COLO668 (cell line): ENCODE results near the gene IRX2.

ENCODE experiments used
- DNase-seq: peaks from one replicate; lab custom pipeline; 2025; ENCODE audit not compliant: unreplicated experiment; lab: John Stamatoyannopoulos, UW

IRX2 gene

DNA sequence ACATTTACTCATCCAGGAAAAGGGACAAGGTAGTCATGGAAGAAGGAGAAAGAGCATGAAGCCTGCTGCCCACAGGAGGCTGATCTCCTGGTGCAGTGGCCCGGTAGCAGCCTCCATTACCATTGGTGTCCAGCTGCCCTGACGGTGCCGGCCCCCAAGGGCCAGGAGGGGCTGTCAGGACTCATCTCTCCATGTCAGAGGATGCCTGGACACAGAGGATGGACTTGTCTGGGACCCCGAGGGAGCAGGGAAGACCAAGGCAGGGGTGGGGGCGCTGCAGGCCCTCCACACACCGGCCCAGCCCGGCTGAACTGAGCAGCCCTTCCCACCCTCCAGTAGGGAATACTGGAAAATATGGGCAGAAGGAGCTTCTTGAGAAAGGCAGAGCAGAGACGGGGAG, 52.2 kb downstream of the IRX2 start:
- DNase-seq = no peak

DNA sequence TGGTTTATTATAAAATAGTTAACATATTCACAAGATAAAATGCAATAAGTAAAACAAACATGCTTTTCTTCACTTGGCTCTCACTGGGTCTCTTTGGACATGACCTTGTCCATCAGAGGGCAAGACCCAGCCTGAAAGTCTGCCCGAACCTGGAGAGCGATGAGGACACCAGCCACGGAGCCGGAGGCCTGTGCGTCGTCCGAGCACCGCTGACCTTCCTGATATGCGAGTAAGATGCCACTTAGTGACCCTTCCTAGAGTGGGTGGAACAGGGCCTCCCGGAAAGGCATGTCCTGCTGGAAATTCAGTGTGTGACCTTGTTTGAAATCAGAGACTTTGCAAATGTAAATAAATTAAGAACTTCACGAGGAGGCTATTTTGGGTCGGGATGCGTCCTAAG, 52.9 kb downstream of the IRX2 start:
- DNase-seq = no peak

DNA sequence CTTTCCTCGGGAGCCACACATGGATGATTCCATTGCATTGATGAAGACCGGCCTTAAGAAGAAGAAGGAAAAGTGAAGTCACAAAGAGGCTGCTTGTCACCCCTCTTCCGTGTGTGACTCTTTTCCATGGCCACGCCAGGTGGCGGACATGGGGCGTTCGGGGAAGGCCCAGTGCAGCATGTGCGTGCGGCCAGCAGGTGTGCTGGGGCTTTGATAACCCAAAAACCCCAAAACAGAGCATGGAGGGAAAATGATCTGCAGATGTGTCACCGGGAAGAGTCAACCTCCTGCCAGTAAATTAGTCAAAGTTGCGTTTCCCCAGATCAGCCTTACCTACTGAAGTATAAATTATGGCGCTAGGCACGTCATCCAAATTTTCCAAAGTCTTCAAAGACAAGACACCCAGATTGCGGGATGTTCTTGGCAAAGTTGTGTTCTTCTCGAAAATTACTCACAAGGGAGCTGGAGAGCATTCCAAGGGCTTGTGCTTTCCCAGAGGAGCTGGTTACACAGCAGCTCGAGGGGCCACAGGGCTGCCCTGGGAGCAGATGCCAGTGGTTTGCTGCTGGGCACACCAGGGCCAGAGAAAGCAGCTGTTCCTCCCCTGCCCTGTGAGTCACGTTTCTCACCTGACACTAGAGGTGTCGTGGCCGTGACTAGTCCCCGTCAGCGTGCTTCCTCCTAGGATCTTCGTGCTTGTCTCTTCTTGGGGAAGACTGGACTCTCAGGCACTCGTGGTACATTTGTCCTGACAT, 53.9 kb downstream of the IRX2 start:
- no peak for DNase-seq

DNA sequence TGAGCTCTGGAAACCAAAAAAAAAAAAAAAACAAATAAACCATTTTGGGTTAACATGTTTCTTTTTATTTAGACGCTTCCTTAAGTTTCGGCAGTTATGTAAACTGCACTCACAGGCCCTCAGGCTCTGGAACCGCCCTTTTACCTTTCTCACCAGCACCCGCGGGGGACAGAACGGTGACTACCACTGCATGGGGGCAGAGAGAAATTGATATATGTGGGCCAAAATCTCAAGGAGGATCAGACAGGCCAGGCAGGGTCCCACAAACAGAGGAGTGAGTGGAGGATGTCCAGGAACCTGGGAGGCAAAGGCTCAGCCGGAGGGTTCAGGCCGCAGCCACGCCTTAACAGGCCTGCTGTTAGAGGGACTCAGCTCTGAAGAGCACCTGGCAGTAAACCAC, 54.4 kb downstream of the IRX2 start:
- DNase-seq = no peak
